Astrocyte (in vitro differentiated cells and primary cell): ENCODE measurements around the gene RPLP1. TPM values are rescaled to one million over a fixed set of nuclear protein-coding genes. Genes with fewer than 3 reads are reported as not detected.

Source experiments
- DNase-seq: peaks from one replicate; pipeline ENCODE4 v3.0.0-alpha.2; 2010; ENCODE audit warnings: low read depth
- FAIRE-seq: peaks from 2 replicates; lab custom pipeline; 2011; peaks lifted over from hg19 to GRCh38; lab: Jason Lieb, UNC
- H2AFZ ChIP-seq: 2 replicates; pipeline ENCODE4 v1.6.0; 2012; ENCODE audit warnings: low read depth, low read length, inconsistent platforms
- H3K27ac ChIP-seq: 2 replicates; pipeline ENCODE4 v1.5.1; 2011; ENCODE audit warnings: low read depth, low read length, inconsistent platforms
- H3K27me3 ChIP-seq: 2 replicates; pipeline ENCODE4 v1.6.0; 2011; ENCODE audit warnings: low read length, inconsistent platforms; ENCODE audit not compliant: insufficient read depth
- H3K36me3 ChIP-seq: 2 replicates; pipeline ENCODE4 v1.5.1; 2011; ENCODE audit warnings: low read length, inconsistent platforms; ENCODE audit not compliant: insufficient read depth
- H3K4me1 ChIP-seq: 2 replicates; pipeline ENCODE4 v1.5.1; 2011; ENCODE audit warnings: low read length, inconsistent platforms; ENCODE audit not compliant: insufficient read depth
- H3K4me2 ChIP-seq: 2 replicates; pipeline ENCODE4 v1.6.0; 2012; ENCODE audit warnings: low read length, inconsistent platforms
- H3K4me3 ChIP-seq: 2 replicates; pipeline ENCODE4 v1.5.1; 2011; ENCODE audit warnings: low read depth, mild to moderate bottlenecking, low read length, inconsistent platforms; ENCODE audit not compliant: insufficient read depth
- H3K79me2 ChIP-seq: 2 replicates; pipeline ENCODE4 v1.6.0; 2012; ENCODE audit warnings: mild to moderate bottlenecking, low read length, inconsistent platforms; ENCODE audit not compliant: insufficient read depth
- H3K9ac ChIP-seq: 2 replicates; pipeline ENCODE4 v1.6.0; 2012; ENCODE audit warnings: mild to moderate bottlenecking, low read length, inconsistent platforms
- H3K9me3 ChIP-seq: 2 replicates; pipeline ENCODE4 v1.5.1; 2012; ENCODE audit warnings: low read depth, mild to moderate bottlenecking, low read length, inconsistent platforms; ENCODE audit not compliant: insufficient read depth
- H4K20me1 ChIP-seq: 2 replicates; pipeline ENCODE4 v1.6.0; 2012; ENCODE audit warnings: low read length, inconsistent platforms; ENCODE audit not compliant: insufficient read depth
- H3K27ac Mint-ChIP-seq: one replicate; pipeline ENCODE4 v1.8.0; 2021; ENCODE audit warnings: mild to moderate bottlenecking, mixed read lengths; ENCODE audit not compliant: unreplicated experiment
- H3K27me3 Mint-ChIP-seq: one replicate; pipeline ENCODE4 v1.8.0; 2021; ENCODE audit warnings: low read depth, mixed read lengths; ENCODE audit not compliant: unreplicated experiment
- H3K36me3 Mint-ChIP-seq: one replicate; pipeline ENCODE4 v1.8.0; 2021; ENCODE audit warnings: low read depth, mixed read lengths; ENCODE audit not compliant: unreplicated experiment
- H3K4me1 Mint-ChIP-seq: one replicate; pipeline ENCODE4 v1.8.0; 2021; ENCODE audit warnings: low read depth, mixed read lengths; ENCODE audit not compliant: unreplicated experiment
- H3K4me3 Mint-ChIP-seq: one replicate; pipeline ENCODE4 v1.8.0; 2021; ENCODE audit warnings: mild to moderate bottlenecking, moderate library complexity, mixed read lengths; ENCODE audit not compliant: unreplicated experiment
- H3K9me3 Mint-ChIP-seq: one replicate; pipeline ENCODE4 v1.8.0; 2021; ENCODE audit warnings: mild to moderate bottlenecking, mixed read lengths; ENCODE audit not compliant: unreplicated experiment
- CTCF ChIP-seq: IDR thresholded peaks from 2 replicates; pipeline ENCODE4 v1.5.1; 2011; ENCODE audit warnings: low read depth, mild to moderate bottlenecking, inconsistent platforms, low read length, moderate library complexity; ENCODE audit not compliant: insufficient read depth
- EZH2 ChIP-seq: IDR thresholded peaks from 2 replicates; pipeline ENCODE4 v1.6.1; 2012; ENCODE audit warnings: mild to moderate bottlenecking, low read length, inconsistent platforms; ENCODE audit not compliant: insufficient read depth
- total RNA-seq: library from RNA; stranded (reverse); gene quantifications from 2 replicates; pipeline ENCODE4 v1.2.1, GENCODE V29; 2021

Gene RPLP1
- total RNA-seq, 1 donor from 2014 or later: 1,465 TPM

DNA sequence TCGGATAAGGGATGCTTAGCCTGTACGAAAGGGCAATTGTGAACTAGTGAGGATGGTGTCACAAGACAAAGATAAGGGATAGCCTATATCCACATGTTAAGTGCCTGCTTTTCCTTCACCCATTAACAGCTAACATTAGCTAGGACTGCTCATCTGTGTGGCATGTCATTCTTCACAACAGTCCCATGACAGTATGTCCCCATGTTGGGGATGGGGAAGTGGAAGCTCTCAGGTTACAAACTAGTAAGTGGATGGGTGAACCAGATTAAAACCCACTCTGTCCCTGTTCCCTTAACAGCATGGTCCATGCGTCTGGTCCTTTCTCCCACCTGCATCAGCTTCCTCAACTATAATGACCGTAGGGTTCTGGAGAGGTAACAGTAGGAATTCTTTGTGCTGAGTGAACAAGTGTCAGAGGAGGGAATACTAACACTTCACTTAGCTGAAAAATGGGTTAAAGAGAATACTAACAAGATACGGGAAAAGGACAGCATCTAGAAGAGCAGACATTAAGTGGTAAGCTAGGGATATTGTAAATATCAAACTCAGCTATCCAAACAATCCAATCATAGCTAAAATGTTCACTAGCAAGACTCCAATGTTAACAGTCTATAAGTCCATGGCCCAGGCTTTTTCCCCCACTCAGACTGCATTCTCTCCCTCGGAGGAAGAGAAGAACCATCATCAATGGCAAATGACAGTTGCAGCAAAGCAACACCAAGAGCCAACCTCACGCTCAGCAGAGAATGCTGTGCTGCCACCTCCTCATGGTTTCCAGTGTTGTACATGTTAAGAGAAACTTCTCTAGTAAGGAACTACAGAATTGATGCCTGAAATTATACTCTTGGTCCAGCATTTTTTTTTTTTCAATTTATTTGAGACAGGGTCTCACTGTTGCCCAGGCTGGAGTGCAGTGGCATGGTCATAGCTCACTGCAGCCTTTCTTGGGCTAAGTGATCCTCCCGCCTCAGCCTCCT, 5.0 kb downstream of the RPLP1 start:
- Histone ChIP-seq H3K4me3 (no peak overlapping the region), H2AFZ (no peak overlapping the region), H3K36me3 (peaks cover 35% of the 10 kb centered on the region), H3K9ac (no peak overlapping the region), H3K79me2 (peaks cover 36% of the 10 kb centered on the region), H3K4me2 (no peak overlapping the region), H3K4me1 (peaks cover 14% of the 10 kb centered on the region), H3K27ac (no peak overlapping the region), H3K9me3 (no peaks in the 10 kb centered on the region), H3K27me3 (no peaks in the 10 kb centered on the region), H4K20me1 (peaks cover 52% of the 10 kb centered on the region)
- no peak overlapping the region for H3K4me3 Mint-ChIP-seq
- no peak for TF ChIP-seq CTCF
- no peak for TF ChIP-seq EZH2
- no peaks in the 10 kb centered on the region for H3K27me3 Mint-ChIP-seq
- no peaks in the 10 kb centered on the region for H3K9me3 Mint-ChIP-seq
- H3K27ac Mint-ChIP-seq: peak overlapping the region; percentile 58
- DNase-seq: no peak
- FAIRE-seq: no peak
- H3K4me1 Mint-ChIP-seq: peaks cover 14% of the 10 kb centered on the region
- H3K36me3 Mint-ChIP-seq: peaks cover 26% of the 10 kb centered on the region

DNA sequence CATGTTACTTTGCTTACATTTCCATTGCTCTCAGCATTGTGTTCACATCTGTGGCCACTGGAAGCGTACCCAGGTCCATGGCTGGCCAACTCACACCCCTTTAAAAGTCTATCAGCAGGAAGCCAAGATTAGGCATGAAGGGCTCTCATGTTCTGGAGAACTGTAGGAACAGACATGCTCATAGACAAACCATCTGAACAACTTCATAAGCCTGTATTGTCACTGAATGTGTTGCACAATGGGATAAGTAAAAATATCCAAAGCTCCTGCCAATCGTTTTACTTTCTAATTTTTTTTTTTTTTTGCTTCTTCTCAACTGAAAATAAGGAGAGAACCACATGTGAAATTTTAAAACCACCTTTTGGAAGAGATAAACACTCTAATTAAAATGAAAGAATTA, 6.4 kb downstream of the RPLP1 start:
- H3K79me2 ChIP-seq: peaks cover 21% of the 10 kb centered on the region
- Mint-ChIP-seq H3K4me3 (no peak overlapping the region), H3K27ac (no peak overlapping the region), H3K4me1 (peaks cover 14% of the 10 kb centered on the region), H3K36me3 (peaks cover 20% of the 10 kb centered on the region), H3K27me3 (no peaks in the 10 kb centered on the region), H3K9me3 (no peaks in the 10 kb centered on the region)
- H3K4me3 ChIP-seq: no peak overlapping the region
- TF ChIP-seq EZH2: no peak
- no peak for TF ChIP-seq CTCF
- H3K27me3 ChIP-seq: no peaks in the 10 kb centered on the region
- H3K27ac ChIP-seq: no peak overlapping the region
- FAIRE-seq (no peak), DNase-seq (no peak)
- H4K20me1 ChIP-seq: peaks cover 38% of the 10 kb centered on the region
- peaks cover 20% of the 10 kb centered on the region for H3K4me1 ChIP-seq
- no peak overlapping the region for H2AFZ ChIP-seq
- H3K4me2 ChIP-seq: no peak overlapping the region
- no peaks in the 10 kb centered on the region for H3K9me3 ChIP-seq
- no peak overlapping the region for H3K9ac ChIP-seq
- H3K36me3 ChIP-seq: peaks cover 31% of the 10 kb centered on the region

GRCh38 chr15:69460481-69460880, 7.9 kb downstream of the RPLP1 start:
- H3K4me1 Mint-ChIP-seq: peaks cover 13% of the 10 kb centered on the region

More at GRCh38 chr15:69460481-69460880, 7.9 kb downstream of the RPLP1 start:
- Histone ChIP-seq H3K4me1 (peaks cover 13% of the 10 kb centered on the region), H3K9ac (no peak overlapping the region), H3K4me3 (no peak overlapping the region), H3K27ac (no peak overlapping the region), H3K9me3 (no peaks in the 10 kb centered on the region), H2AFZ (no peak overlapping the region), H3K79me2 (peaks cover 7% of the 10 kb centered on the region), H3K36me3 (peaks cover 17% of the 10 kb centered on the region), H4K20me1 (peaks cover 24% of the 10 kb centered on the region), H3K4me2 (no peak overlapping the region), H3K27me3 (no peaks in the 10 kb centered on the region)
- Mint-ChIP-seq H3K27ac (no peak overlapping the region), H3K36me3 (peaks cover 12% of the 10 kb centered on the region), H3K4me3 (no peak overlapping the region), H3K27me3 (no peaks in the 10 kb centered on the region), H3K9me3 (no peaks in the 10 kb centered on the region)
- TF ChIP-seq EZH2 (no peak), CTCF (no peak)
- FAIRE-seq (no peak), DNase-seq (no peak)
